D721Med (cell line): ENCODE measurements around the gene GEMIN7.

Experiments
- DNase-seq: peaks from one replicate; pipeline ENCODE4 v3.0.0; 2011; ENCODE audit warnings: low spot score; ENCODE audit not compliant: insufficient read length
- FAIRE-seq: peaks from 2 replicates; lab custom pipeline; 2011; peaks lifted over from hg19 to GRCh38; lab: Jason Lieb, UNC
- CTCF ChIP-seq: IDR thresholded peaks from 2 replicates; pipeline ENCODE4 v1.5.1; 2012; ENCODE audit warnings: mild to moderate bottlenecking, control low read depth; ENCODE audit not compliant: insufficient read depth; ENCODE audit errors: missing control alignments

GEMIN7 gene

GRCh38 chr19:45063851-45064801, 14.9 kb upstream of the GEMIN7 start:
- FAIRE-seq (no peak), DNase-seq (no peak)
- TF ChIP-seq CTCF, result no peak

GRCh38 chr19:45066921-45067661, 12.0 kb upstream of the GEMIN7 start:
- FAIRE-seq (no peak), DNase-seq (no peak)
- TF ChIP-seq CTCF, result no peak

GRCh38 chr19:45068041-45068440, 11.0 kb upstream of the GEMIN7 start:
- FAIRE-seq (no peak), DNase-seq (no peak)
- no peak for TF ChIP-seq CTCF

- FAIRE-seq (no peak), DNase-seq (no peak)
- no peak for TF ChIP-seq CTCF
These were observed 10.0 kb upstream of the GEMIN7 start for GRCh38 chr19:45069056-45069455.

GRCh38 chr19:45070214-45070613, 8.8 kb upstream of the GEMIN7 start:
- no peak for TF ChIP-seq CTCF
- FAIRE-seq (no peak), DNase-seq (no peak)

- FAIRE-seq (no peak), DNase-seq (no peak)
- no peak for TF ChIP-seq CTCF
These were observed 8.1 kb upstream of the GEMIN7 start for GRCh38 chr19:45070861-45071544.
